Endothelial cell of umbilical vein (primary cell): Measurements from ENCODE around the gene WDR90. TPM values are rescaled to one million over a fixed set of nuclear protein-coding genes. Genes with fewer than 3 reads are reported as not detected.

Experiments
- BruUV-seq: library from RNA; stranded (reverse); fragments of 400-500 nt; replicated peaks from 2 replicates; lab custom pipeline; 2021; lab: Mats Ljungman, UMichigan
- CTCF ChIA-PET: fragments of 300-600, 350-600 bp; sonication (Branson Sonifier 250); formaldehyde crosslinking; loops from one replicate; lab custom pipeline; 2021; ENCODE audit warnings: antibody characterized with exemption, inconsistent platforms; lab: Charles Lee
- POLR2A ChIA-PET: fragments of 300-600, 350-600 bp; sonication (Branson Sonifier 250); formaldehyde crosslinking; loops from one replicate; lab custom pipeline; 2021; ENCODE audit warnings: antibody characterized with exemption, inconsistent platforms; lab: Charles Lee
- DNase-seq: peaks from one replicate; pipeline ENCODE4 v3.0.0-alpha.2; 2011; ENCODE audit warnings: low read depth, low spot score
- FAIRE-seq: peaks from 2 replicates; lab custom pipeline; 2011; peaks lifted over from hg19 to GRCh38; lab: Jason Lieb, UNC
- H2AFZ ChIP-seq: 2 replicates; pipeline ENCODE4 v1.6.0; 2012; ENCODE audit warnings: low read depth, low read length, control low read depth, inconsistent platforms
- H3K27ac ChIP-seq: 2 replicates; pipeline ENCODE4 v1.5.1; 2011; ENCODE audit warnings: low read depth, mild to moderate bottlenecking, control low read depth, low read length, moderate library complexity; ENCODE audit not compliant: insufficient read depth
- H3K27me3 ChIP-seq, 2 experiments: 2 replicates each; pipeline versions ENCODE4 v1.6.0 to v1.6.1; 2011; ENCODE audit warnings: low read length in 2 of 2, mixed read lengths in 1 of 2; ENCODE audit not compliant: control insufficient read depth in 2 of 2, insufficient read depth in 2 of 2
- H3K36me3 ChIP-seq, 2 experiments: 2 replicates in 1 of 2; 3 replicates in 1 of 2; pipeline ENCODE4 v1.5.1; 2011; ENCODE audit warnings: low read length in 2 of 2, mild to moderate bottlenecking in 1 of 2, moderate library complexity in 1 of 2; ENCODE audit not compliant: control insufficient read depth in 2 of 2, insufficient read depth in 2 of 2; ENCODE audit errors: extremely low read depth in 1 of 2
- H3K4me1 ChIP-seq: 3 replicates; pipeline ENCODE4 v1.5.1; 2011; ENCODE audit warnings: mild to moderate bottlenecking, low read length; ENCODE audit not compliant: control insufficient read depth, insufficient read depth; ENCODE audit errors: extremely low read depth
- H3K4me2 ChIP-seq: 2 replicates; pipeline ENCODE4 v1.6.1; 2011; ENCODE audit warnings: low read length, control low read depth, mixed read lengths; ENCODE audit not compliant: insufficient read depth
- H3K4me3 ChIP-seq, 3 experiments: fragments of 200-600 bp in 1 of 3; sonication (generic), shearing (Covaris generic) in 1 of 3; replicated peaks in 1 of 3; 2 replicates each; pipeline ENCODE4 v1.5.1; 2011 to 2016; ENCODE audit warnings: control low read depth in 3 of 3, low read length in 3 of 3, mild to moderate bottlenecking in 2 of 3, inconsistent platforms in 1 of 3, low read depth in 1 of 3, moderate library complexity in 1 of 3; ENCODE audit not compliant: insufficient read depth in 1 of 3
- H3K79me2 ChIP-seq: 2 replicates; pipeline ENCODE4 v1.6.0; 2012; ENCODE audit warnings: low read length, inconsistent platforms; ENCODE audit not compliant: control insufficient read depth, insufficient read depth
- H3K9ac ChIP-seq: replicated peaks from 2 replicates; pipeline ENCODE3; 2011; ENCODE audit warnings: low read length, control low read depth; ENCODE audit not compliant: insufficient read depth; ENCODE audit errors: extremely low read depth
- H3K9me1 ChIP-seq: replicated peaks from 3 replicates; pipeline ENCODE4 v1.6.0; 2011; ENCODE audit warnings: mild to moderate bottlenecking, low read length; ENCODE audit not compliant: control insufficient read depth, insufficient read depth; ENCODE audit errors: extremely low read depth
- H3K9me3 ChIP-seq: replicated peaks from 2 replicates; pipeline ENCODE4 v1.5.1; 2012; ENCODE audit warnings: low read length, inconsistent platforms; ENCODE audit not compliant: control insufficient read depth, insufficient read depth
- H4K20me1 ChIP-seq: replicated peaks from 2 replicates; pipeline ENCODE3; 2011; ENCODE audit warnings: mild to moderate bottlenecking, low read length; ENCODE audit not compliant: control insufficient read depth, insufficient read depth; ENCODE audit errors: extremely low read depth
- EZH2 ChIP-seq: IDR thresholded peaks from 2 replicates; pipeline ENCODE4 v1.6.1; 2012; ENCODE audit warnings: borderline replicate concordance, low read depth, mild to moderate bottlenecking, moderate library complexity, low read length, inconsistent platforms; ENCODE audit not compliant: severe bottlenecking
- FOS ChIP-seq: IDR thresholded peaks from 2 replicates; pipeline ENCODE4 v1.6.1; 2011; ENCODE audit warnings: mild to moderate bottlenecking, low read length, moderate library complexity, borderline replicate concordance; ENCODE audit not compliant: insufficient read depth
- MYC ChIP-seq: IDR thresholded peaks from one replicate; pipeline ENCODE4 v1.6.1; 2011; ENCODE audit warnings: mild to moderate bottlenecking, low read depth, low read length
- dilution Hi-C: fragments of 300-500 bp; cut with MboI; formaldehyde crosslinking; loops from one replicate; pipeline ENCODE4 v1.15.0; 2019; ENCODE audit warnings: low sequenced_read_pairs; ENCODE audit not compliant: extremely low pct_ligation_motif_present
- intact Hi-C: fragments of 100-400 bp; cut with micrococcal nuclease; formaldehyde crosslinking; loops from one replicate; pipeline ENCODE4 v1.10.0; 2022
- polyA plus RNA-seq, 4 experiments: library from polyadenylated mRNA; depleted of rRNA in 3 of 4; stranded (reverse) in 3 of 4; unstranded in 1 of 4; fragments of >200 nt; gene quantifications; 2 replicates each; pipeline versions ENCODE4 v1.2.1 to v1.2.3, GENCODE V29; 2011 to 2012; ENCODE audit warnings: missing spikeins in 1 of 4
- total RNA-seq: library from RNA; stranded (reverse); gene quantifications from 2 replicates; pipeline ENCODE4 v1.2.3, GENCODE V29; 2021
- TF ChIP-seq, protein P1 (sequence below), 2 donors: IDR thresholded peaks; 1 replicate in 1 of 2; 2 replicates in 1 of 2; pipeline ENCODE4 v1.5.1; 2011; ENCODE audit warnings: low read length in 2 of 2, mild to moderate bottlenecking in 2 of 2, moderate library complexity in 2 of 2, control low read depth in 1 of 2, inconsistent platforms in 1 of 2, low read depth in 1 of 2; ENCODE audit not compliant: insufficient read depth in 1 of 2; ENCODE audit errors: extremely low read depth in 1 of 2

WDR90 gene
- total and polyA plus RNA-seq, 2 donors (not counting 3 experiments of a cell fraction or from before 2014, with no cell fraction given) = 22.2 to 51.8 TPM

DNA sequence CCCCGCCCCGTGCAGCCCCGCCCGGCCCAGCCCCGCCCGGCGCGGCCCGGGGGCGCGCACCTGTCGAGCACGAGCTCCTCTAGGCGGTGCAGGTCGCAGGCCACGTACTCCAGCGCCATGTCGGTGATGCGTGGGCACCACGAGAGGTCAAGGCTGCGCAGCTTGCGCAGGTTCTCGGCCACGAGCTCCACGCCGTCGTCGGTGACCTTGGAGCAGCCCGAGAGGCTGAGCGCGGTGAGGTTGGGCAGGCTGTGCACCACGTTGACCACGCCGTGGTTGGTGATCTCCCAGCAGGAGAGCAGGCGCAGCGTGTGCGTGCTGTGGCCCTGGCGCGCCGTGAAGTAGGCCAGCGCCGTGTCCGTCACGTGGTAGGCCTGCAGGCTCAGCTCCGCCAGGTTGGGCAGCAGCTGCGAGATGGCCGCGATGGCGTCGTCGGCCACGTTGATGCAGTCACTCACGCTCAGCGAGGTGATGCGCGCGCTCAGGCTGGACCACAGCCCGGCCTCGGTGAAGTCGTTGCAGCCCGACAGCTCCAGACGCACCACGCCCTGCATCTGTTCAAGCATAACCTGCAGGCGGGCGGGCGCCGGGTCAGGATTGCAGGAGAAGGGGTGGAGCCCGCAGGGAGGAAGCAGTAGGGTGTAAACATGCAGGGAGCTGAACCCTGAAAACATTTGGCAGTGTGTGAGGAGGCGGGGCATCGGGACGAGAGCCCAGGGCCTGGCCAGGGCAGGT, 46.4 kb downstream of the WDR90 start:
- no peaks in the 10 kb centered on the region for H4K20me1 ChIP-seq
- H3K27me3 ChIP-seq = peaks cover 32 to 39% of the 10 kb centered on the region in 2 experiments
- no peaks in the 10 kb centered on the region for H3K9me1 ChIP-seq
- H3K36me3 ChIP-seq = no peaks in the 10 kb centered on the region
- H2AFZ ChIP-seq = no peak overlapping the region
- CTCF ChIA-PET = interaction anchor here (0.9 kb wide), 1 partner anchor 8 kb away, joined by 3 read pairs; no protein-coding TSS in a partner anchor
- intact Hi-C loops (no loop called here), dilution Hi-C loops (no loop called here)
- FAIRE-seq (no peak), DNase-seq (no peak)
- POLR2A ChIA-PET = no interaction called here
- no peak overlapping the region for H3K9ac ChIP-seq
- no peak overlapping the region for H3K4me2 ChIP-seq
- no peaks in the 10 kb centered on the region for H3K9me3 ChIP-seq
- H3K4me3 ChIP-seq = no peak overlapping the region
- no TSS peak for BruUV-seq
- H3K4me1 ChIP-seq = no peaks in the 10 kb centered on the region
- no peak for TF ChIP-seq MYC
- TF ChIP-seq, protein P1, sequence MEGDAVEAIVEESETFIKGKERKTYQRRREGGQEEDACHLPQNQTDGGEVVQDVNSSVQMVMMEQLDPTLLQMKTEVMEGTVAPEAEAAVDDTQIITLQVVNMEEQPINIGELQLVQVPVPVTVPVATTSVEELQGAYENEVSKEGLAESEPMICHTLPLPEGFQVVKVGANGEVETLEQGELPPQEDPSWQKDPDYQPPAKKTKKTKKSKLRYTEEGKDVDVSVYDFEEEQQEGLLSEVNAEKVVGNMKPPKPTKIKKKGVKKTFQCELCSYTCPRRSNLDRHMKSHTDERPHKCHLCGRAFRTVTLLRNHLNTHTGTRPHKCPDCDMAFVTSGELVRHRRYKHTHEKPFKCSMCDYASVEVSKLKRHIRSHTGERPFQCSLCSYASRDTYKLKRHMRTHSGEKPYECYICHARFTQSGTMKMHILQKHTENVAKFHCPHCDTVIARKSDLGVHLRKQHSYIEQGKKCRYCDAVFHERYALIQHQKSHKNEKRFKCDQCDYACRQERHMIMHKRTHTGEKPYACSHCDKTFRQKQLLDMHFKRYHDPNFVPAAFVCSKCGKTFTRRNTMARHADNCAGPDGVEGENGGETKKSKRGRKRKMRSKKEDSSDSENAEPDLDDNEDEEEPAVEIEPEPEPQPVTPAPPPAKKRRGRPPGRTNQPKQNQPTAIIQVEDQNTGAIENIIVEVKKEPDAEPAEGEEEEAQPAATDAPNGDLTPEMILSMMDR (IDR thresholded peaks at IDR 0.05; ENCODE audit: extremely low read depth in 1 of 2, insufficient read depth in 1 of 2, low read depth in 1 of 2, low read length in 2 of 2) = no peak
- no peak for TF ChIP-seq FOS
- TF ChIP-seq EZH2 = peak; percentile 84
- no peaks in the 10 kb centered on the region for H3K79me2 ChIP-seq
- H3K27ac ChIP-seq = no peak overlapping the region
